HG02970 (cell line): ENCODE measurements around the gene TMPRSS7.

Experiments used
- ATAC-seq: cut with Tn5 transposase; IDR thresholded peaks from one replicate; pipeline ENCODE4 v1.9.1; 2021; ENCODE audit warnings: mild to moderate bottlenecking, moderate library complexity, moderate number of reproducible peaks; ENCODE audit not compliant: unreplicated experiment, low FRiP score

The TMPRSS7 gene, protein sequence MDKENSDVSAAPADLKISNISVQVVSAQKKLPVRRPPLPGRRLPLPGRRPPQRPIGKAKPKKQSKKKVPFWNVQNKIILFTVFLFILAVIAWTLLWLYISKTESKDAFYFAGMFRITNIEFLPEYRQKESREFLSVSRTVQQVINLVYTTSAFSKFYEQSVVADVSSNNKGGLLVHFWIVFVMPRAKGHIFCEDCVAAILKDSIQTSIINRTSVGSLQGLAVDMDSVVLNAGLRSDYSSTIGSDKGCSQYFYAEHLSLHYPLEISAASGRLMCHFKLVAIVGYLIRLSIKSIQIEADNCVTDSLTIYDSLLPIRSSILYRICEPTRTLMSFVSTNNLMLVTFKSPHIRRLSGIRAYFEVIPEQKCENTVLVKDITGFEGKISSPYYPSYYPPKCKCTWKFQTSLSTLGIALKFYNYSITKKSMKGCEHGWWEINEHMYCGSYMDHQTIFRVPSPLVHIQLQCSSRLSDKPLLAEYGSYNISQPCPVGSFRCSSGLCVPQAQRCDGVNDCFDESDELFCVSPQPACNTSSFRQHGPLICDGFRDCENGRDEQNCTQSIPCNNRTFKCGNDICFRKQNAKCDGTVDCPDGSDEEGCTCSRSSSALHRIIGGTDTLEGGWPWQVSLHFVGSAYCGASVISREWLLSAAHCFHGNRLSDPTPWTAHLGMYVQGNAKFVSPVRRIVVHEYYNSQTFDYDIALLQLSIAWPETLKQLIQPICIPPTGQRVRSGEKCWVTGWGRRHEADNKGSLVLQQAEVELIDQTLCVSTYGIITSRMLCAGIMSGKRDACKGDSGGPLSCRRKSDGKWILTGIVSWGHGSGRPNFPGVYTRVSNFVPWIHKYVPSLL

DNA sequence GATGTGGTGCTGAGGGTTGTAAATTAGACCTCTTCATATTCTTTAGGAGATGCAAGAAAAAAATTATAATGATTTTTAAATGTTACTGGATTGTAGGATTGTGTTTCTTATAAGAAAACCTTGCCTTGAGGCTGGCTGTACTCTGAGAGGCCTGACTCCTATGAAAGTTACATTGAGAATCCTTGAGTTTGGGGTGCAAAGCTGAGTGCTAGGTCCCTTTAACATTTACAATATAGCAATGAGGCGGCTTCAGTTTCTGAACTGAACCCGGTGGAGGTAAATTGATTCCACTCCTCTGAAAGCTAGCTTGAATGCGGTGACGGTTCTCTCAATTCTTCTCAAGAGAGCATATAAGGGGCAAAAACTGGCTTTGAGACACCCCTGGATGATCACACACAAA, at the start of gene TMPRSS7:
Gene TMPRSS7 (plus strand): TSS at position 301 of the 400 bp plus-strand sequence. CDS start 110 bp downstream, outside the sequence.
- no peak for ATAC-seq

DNA sequence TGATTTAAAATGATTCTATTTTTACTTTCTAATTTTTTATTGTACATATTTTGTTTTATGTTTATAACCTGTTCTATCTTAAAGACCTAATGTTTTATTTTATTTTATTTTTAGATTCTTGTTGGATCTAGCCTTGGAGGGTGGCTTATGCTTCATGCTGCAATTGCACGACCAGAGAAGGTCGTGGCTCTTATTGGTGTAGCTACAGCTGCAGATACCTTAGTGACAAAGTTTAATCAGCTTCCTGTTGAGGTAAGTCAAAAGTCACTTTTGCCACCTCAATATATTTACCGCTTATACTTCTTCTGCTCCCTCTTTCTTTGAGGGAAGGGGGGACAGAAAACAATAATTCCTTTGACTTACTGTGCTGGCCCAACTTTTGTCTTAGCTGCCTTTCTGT, 47.7 kb upstream of the TMPRSS7 start:
- no peak for ATAC-seq

DNA sequence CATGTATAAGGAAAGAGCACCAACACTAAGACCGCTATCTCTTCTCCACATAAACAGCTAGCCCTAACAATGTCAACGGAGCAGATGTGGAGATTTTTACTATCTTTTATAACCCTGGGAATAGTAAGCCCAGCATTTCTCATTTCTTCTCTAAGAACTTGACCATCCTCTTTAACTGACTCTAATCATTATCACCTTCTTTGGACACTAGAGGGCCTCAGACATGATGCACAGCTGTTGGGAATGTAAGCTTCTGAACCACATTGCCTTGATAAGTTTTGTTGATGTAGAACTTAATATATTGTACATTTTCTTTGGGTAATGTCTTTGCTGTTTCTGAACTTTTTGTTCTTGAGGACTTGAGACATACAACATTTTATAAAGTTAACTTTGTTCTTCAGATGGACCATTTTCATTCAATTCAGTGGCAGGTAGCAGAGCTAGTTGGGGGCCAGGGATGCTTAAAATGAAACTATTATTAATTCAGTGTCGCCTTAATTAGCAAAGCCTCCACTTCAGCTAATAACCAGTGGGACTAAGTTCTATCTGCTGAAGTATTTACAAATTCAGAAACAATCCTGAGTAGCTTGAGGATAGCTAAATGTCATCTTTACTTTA, 45.4 kb upstream of the TMPRSS7 start:
- peak; percentile 64 for ATAC-seq

DNA sequence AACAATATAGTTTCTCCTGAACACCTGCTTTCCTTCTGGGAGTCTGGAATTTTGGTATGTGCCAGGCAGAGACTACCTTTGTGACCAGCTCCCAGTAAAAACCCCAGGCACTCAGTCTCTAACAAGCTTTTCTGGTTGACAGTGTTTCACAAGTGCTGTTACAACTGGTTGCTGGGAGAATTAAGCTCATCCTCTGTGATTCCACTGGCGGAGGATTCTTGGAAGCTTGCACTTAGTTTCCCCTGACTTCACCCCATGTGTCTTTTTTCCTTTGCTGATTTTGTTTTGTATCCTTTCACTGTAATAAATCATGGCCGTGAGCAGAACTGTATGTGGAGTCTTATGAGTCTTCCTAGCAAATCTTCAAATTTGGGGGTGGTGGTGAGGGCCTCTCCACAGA, 41.5 kb upstream of the TMPRSS7 start:
- ATAC-seq, result no peak

- ATAC-seq, result no peak
Observed at GRCh38 chr3:111998636-111999483, 35.7 kb upstream of the TMPRSS7 start, which contains the start of gene TAGLN3. TSS of gene TAGLN3 (plus strand) at chr3:111998922. CDS start at chr3:111999423, 501 bp downstream.

DNA sequence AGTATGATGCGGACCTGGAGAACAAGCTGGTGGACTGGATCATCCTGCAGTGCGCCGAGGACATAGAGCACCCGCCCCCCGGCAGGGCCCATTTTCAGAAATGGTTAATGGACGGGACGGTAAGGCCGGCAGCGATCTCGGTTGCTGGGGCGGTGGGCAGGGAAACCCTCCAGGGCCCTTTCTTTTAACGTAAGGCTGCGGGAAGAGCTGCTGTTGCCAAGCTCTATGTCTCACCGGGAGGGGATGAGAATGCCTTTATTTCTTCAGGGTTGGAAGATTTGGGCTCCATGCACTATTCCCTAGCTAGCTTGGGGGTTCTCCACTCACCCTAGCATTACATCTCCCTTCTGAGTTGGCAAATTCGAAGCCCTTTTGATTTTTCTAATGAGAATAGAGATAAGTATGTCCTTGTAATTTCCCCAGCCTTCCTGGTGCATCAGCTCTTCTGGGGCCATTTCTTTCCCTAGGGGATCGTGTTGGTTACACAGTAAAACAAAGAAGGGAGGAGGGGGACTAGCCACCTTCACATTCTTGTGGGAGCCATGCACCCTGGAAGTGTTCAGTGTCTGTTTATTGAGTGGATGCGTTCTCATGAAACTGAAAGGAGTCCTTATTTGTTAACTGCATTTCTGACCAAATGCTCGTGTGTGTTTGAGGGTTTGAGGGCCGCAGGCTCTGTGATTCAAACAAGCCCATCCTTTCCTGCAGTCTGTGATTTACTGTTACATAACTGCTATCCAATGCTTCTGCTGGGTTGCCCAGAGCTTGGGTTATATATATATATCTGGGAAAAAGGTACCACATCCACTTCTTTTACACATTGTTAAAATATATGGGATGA, 34.8 kb upstream of the TMPRSS7 start:
- ATAC-seq, result no peak

DNA sequence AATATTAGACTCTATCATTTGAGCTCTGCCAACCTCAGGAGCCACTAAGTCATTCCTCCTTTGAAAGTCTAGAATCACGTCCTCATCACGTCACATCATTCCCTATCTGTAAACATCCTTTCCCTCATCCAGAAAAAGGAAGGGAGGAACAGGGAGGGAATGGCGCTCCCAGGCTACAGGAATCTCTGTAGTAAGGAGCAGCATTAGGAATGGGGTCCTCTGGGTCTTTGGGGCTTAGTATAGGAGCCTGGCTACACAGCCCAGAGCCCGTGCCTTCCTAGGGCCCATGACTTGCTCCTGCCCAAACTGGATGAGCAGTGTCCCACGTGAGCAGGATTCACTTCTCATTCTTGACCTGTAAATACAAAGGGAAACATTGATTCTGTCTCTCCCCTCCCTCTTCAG, 34.2 kb upstream of the TMPRSS7 start:
- ATAC-seq, result no peak

DNA sequence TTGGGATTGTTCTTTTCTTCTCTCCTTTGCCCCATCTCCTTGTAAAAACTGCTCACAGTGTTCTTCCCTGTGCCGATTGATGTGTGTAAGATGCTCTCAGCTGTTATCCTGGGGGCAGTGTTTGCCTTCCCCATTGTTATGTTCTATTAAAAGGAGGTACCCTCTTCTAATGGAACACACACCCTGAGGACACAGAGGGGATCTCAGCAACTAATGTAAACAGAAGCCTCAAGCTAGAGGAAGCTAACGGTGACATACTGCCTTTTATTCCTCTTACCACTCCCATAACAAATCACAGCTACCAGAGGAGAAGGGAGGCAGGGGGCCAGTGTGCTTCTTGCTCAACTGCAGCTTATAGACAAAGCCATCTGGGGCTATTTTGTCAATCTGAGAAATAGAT, 33.6 kb upstream of the TMPRSS7 start:
- ATAC-seq, result no peak

DNA sequence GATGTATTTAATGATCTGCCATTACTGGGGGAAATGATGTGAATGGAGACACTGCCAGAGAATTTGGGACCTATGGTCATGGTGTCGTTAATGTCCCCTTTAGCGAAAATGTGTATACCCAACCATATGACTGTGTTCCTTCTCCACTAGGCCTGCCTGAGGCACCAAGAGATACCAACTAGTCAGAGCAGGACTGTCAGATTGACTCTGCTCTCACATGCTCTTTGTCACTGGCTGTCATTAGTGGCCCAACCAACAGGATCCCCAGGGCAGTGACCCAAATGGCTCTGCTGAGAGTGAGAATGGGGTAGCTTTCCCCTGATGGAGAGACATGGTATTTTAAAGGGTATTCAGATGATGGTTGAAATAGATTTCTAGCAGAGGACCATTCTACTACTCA, 33.0 kb upstream of the TMPRSS7 start:
- ATAC-seq, result no peak

DNA sequence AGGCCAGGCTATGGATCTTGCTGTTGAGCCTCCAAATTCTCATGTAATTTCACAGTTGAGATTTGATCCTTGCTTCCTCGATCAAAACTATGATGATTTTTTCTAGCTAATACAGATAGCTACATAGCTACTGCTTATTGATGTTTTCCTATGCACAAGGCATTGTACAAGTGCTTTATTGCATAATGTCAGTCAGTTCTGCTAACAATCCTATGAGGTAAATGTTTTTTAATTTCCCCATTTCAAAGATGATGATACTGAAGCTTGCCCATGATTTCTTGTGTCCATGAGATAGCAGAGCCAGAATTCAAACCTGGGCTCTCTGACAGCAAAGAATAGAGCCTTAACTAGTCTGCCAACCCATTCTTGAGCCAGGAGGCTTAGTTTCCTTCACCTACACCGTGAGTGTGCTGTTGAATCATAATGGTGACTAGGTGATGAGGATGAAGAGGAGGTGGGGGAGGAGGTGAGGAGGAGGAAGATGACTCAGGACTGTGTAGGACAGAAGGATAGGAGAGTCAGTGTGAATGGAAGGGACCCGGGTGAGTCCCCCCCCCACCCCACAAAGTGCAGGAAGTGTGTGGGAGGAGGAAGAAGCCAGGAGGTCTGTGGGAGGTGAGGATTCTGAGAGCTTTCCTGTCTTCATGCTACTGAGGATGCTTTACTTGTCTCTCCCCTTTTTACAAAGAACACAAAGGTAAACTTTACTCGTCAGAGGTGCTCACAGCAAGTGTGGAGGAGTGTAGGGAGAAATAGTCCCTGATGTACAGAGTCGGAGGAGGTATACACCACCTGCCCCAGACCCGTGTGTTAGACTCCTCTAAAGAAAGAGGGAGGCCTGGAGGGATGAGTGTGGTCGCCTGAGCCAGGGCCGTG, 32.2 kb upstream of the TMPRSS7 start:
- no peak for ATAC-seq

- no peak for ATAC-seq
Observed at GRCh38 chr3:112003321-112004080, 31.0 kb upstream of the TMPRSS7 start.

DNA sequence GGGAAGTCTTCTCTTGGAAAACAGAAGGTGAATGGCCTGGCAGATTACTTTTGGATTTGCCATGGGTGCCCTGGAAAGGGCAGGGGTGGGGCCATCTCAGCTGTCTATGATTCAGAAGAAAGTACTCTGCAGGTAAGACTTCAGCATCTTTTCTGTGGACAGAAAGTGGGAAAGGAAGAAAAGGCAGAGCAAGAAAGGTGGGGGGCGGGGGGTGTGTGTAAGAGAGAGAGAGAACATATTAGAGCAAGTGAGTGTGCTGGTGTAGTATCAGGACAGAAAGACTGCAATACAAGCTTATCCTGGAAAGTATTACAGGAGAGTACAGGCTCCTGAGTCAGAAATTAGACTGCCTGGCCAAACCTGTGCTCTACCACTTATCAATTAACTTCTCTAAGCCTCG, 30.3 kb upstream of the TMPRSS7 start:
- no peak for ATAC-seq

DNA sequence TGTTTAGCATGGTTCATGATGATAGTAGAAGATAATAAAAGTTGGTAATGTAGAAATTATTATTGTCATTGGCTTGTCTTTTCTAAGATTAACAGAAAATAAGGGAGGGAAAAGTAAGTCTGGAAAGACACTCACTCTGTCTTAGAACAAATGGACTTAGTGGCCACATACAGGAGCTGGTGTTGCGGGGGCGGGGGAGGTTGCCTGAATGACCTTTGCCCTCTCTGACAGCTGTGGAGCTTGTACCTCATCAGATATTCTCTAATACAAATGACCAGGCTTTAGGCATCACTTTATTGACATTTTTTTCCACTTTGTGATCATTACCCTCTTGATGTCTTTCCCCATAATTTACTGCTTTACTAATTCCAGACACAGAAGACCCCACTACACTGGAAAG, 29.9 kb upstream of the TMPRSS7 start:
- ATAC-seq, result no peak

DNA sequence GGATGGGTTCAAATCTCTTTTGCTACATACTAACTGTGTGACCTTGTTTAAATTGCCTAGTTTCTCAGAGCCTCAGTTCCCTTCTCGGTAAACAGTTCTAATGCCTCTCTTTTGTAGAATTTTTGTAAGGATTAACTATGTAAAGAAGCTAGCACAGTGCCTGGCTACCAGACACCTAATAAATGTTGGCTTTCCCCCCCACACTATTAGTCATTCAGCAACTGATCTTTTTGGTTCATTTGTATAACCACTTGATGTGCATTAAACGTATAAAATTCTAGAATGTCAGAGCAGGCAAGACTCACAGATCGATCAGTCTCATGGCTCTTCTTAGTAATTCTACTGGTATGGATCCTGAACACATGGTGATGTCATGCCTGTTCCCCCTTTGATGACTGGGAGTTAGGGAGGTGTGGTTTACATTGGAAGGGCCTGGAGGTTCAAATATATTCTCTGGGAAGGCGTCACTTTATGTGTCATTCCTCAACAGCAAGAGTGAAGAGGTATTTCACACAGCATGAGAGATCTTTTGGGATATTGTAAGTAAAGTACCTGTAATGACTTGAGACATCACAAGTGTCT, 29.4 kb upstream of the TMPRSS7 start:
- no peak for ATAC-seq

- ATAC-seq, result no peak
Observed at GRCh38 chr3:112007633-112008032, 26.9 kb upstream of the TMPRSS7 start.

DNA sequence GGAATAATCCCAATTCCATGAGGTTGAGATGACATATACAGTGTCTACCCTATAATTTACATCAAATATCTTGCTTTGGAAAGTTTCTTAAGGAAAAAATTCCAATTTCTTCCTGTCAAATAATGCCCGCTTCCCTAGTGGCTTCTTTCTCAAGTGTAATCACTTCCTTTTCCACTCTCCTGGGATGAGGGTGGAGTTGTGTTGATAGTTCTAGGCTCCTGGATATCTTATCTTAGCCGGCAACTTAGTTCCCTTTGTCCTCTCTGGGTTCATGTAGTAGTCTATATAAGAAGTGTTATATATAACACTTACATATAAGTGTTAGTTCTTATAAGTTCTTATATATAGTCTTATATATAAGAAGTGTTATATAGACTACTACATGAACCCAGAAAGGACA, 24.9 kb upstream of the TMPRSS7 start:
- no peak for ATAC-seq

DNA sequence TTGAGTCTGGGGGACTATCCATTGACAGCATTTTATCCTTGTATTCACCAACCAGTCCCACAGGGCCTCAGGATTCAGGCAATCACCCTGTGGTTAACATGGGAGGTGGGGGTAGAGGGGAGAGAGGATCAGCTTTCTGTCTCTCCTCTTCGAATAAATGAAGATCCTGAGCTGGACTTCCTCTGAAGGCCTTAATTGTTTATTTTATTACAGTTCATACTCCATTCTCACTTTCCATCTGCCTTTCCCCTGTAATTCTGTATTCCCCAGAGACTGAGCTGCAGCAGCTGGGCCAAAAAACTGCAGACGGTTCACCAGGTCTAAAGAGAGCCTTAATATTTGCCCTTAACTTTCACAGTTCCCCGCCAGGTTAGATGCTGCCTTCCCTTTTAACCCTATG, 23.9 kb upstream of the TMPRSS7 start:
- ATAC-seq, result no peak
